HG03196 (cell line): ENCODE data around the gene HOXA5.

Experiments used
- ATAC-seq: cut with Tn5 transposase; IDR thresholded peaks from one replicate; pipeline ENCODE4 v1.9.1; 2021; ENCODE audit not compliant: unreplicated experiment

HOXA5 gene

DNA sequence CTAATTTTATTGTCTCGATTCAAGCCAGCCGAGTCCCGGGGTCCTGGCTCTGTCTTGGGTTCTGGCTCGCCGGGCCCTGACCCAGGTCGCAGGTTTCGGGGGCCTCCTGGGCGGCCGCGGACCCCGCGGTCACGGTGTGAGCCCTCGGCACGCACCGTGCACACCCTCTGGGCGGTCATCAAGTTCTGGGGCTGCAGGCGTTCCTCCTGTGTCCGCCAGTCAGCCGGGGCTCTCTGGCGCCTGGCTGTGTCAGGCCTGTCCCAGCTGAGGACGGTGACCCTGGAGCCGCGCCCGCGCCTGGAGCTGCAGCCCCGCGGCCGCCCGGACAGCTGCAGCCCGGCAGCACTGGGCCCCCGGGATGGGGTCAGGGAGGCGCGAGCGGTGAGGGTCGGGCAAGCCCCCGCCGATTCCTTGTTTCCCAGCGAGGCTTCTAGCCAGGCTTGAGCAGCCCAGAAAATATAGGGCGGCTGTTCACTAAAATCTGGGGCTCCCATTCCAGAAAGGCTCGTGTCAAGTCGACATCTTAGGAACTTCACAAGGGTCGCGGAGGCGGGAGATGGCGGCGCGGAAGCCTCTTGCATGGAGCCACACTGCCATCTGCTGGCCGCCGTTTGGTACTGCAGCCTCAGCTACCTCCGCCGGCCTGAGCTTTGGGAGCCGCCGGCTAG is 17.2 kb upstream of the HOXA5 start:
- no peak for ATAC-seq

- no peak for ATAC-seq
Observed at GRCh38 chr7:27160145-27160545, 16.7 kb upstream of the HOXA5 start.

- ATAC-seq = no peak
Observed at GRCh38 chr7:27159266-27160144, 16.0 kb upstream of the HOXA5 start.

DNA sequence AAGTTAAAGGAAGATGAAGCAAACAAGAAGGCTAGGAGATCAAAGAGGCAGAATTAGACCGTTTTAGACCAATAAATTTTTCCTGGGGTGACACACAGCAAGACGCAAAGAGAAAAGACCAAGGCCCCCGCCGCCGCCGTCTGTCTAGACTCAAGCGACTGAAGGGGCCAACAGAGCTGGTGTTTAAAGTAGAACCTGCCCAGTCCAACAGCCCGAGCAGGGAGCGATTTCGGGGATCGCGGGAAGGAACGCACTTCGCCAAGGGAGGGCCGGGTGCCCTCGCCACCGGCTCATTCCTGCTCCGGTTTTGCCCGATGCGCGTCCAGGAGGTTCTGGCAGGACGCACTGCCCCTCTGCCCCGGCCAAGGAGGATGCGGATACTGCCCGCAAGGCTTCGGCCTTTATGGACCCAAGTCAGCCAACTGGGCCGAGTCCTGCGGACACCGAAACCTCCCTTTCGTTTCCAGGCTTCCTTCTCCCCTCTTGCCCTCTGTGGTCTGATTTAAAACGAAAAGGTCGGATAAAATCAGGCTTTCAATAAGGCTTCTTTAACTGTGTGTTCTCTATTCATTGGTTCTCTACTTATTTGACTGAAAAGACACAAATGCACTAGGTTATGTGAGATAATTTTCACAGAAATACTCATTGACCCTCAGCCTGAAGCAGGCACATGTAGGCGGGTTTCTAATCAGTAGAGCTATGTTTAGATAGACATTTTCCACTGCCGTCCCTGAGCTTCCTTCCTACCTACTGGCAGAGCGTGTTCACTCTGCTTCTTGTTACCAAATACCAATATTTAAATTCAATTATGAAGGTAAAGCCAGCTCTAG is 15.2 kb upstream of the HOXA5 start:
- no peak for ATAC-seq

DNA sequence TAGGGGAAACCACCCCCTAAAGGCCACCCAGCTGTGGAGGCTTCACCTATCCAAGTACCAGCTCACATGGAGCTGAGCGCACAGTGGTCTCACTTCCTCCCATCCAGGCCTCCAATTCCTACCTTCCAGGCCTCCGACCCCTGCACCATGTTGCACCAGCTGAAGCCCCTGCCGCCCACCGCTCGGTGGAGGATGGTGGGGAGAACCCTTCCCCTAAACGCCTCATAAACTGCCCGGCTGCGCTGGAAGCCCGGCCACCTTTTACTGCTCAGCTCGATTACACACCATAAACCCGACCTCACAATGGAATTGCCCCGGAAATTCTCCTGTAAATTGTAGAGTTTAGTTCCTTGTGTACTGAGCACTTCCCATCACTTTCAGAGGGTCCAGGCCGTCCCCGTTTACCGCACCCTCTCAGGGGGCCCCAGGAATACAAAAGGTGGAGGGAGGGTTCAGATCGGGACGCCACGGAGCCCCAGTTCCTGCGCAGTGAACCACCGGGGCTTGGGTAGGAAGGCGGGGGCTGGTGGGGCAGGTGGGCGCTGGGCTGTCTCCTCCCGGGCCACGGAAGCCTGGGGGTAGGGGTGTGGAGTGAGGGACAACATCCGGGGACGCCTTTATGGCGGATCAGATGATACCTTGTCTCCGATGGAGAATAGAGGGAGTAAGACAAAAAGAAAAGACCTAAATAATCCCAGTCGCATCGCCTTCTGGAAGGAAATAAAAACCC is 14.4 kb upstream of the HOXA5 start:
- no peak for ATAC-seq

- no peak for ATAC-seq
Observed at GRCh38 chr7:27156916-27157701, 13.6 kb upstream of the HOXA5 start.

DNA sequence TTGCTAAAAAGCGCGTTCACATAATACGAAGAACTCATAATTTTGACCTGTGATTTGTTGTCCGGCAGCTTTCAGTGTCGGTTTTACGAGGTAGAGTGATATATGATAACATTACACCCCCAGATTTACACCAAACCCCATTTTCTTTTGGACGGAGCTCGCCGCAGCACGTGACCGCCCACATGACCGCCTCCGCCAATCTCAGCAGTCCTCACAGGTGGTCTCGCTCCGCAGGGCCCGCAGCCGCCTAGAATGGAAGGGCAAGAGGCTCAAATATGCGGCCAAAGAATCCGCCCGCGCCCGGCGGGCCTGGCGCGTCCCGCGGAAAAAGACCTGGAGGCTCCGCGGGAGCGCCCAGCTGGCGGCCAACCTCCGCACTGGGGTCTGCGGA is 13.0 kb upstream of the HOXA5 start, which contains the start of gene HOXA7:
TSS of gene HOXA7 (minus strand) at position 168 of the 391 bp plus-strand sequence. CDS start at position 38, 130 bp downstream.
- no peak for ATAC-seq

DNA sequence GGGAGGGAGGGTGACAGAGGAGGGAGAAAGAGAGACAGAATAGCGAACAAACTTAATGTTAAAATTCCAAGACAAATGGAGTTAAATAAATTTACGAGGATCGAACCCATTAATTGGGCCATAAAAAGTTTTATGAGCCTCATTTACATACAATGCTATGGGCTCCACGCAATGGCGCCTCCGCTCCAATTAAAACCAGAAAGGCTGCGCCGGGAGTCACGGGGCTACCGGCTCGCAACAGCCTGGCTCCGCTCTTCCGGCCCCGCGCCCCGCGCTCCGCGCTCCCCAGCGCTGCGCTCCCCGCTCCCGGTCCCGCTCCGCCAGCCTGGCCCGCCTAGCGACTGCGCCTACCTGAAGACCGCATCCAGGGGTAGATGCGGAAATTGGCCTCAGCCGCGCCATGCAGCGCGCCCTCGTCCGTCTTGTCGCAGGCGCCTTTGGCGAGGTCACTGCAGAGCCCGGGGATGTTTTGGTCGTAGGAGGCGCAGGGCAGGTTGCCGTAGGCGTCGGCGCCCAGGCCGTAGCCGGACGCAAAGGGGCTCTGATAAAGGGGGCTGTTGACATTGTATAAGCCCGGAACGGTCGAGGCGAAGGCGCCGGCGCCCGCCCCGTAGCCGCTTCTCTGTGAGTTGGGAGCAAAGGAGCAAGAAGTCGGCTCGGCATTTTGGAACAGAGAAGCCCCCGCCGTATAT is 12.5 kb upstream of the HOXA5 start:
- ATAC-seq = no peak

GRCh38 chr7:27154901-27155815 is 11.7 kb upstream of the HOXA5 start:
- no peak for ATAC-seq

DNA sequence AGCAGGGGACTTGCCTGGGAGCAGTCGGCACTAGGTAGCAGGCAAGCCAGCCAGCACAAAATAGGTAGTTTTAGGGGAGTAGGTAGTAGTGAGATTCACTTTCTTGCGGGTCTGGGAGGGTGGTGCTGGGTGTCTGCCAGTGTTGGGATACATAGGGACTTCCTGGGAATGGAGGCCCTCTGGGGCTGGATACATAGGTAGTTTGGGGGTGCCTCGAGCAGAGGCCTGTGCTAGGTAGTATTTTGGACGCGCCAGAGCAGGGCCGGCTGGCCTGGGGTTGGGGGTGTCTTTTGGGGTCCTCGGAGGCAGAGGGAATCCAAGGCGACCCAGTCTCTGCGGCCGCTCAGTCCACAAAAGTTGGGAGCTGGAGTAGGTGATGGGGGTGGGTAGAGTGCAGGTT is 10.9 kb upstream of the HOXA5 start:
- no peak for ATAC-seq

DNA sequence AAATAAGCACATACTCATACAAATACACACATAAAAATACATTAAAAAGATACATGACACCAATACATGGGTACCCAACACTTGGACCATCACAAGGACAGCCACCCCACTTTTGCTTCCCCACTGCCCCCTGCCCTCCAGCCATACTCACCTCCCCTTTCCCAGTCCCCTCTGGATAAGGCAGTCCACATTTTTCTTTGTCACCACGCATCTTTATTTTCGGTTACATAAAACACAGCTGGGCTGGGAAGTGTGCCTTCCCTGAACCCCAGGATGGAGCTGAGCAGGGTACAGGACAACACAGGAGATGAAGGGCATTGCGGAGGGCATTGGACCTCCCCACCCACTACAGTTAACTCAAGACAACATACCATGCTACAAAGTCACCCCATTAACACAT is 10.0 kb upstream of the HOXA5 start:
- ATAC-seq = no peak

DNA sequence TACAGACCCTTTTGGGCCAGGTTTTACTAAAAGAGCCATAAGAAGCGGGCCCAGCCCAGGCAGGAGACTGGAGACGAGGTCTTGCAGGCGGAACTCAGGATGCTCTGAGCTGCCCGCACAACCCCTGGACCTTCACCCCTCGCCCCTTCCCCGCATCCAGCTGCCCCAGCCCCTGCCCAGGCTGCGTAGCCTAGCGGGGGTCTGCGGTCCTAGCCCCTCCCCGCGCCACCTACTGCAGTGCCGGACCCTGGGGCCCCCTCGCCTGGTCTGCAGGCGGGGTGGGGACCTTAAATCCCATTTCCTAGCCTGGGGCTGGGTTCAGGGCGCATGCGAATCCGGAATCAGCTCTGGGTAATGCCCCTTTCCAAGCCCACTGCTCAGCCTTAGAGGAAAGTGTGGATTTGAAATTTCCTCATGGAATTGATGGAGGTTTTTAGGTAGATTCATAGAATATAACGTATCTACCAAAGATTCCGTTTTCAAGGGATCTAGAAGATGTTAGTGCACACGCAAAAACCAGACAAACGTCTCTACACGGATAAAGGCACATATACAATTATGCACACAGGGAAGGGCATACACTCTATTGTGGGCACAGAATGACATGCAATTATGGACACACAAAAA is 9.4 kb upstream of the HOXA5 start:
- no peak for ATAC-seq

- ATAC-seq = no peak
Observed at GRCh38 chr7:27151931-27152815, 8.7 kb upstream of the HOXA5 start, which contains the start of gene HOXA3. TSS of gene HOXA3 (minus strand) at chr7:27152583. CDS start at chr7:27110640, 41,943 bp downstream.

- no peak for ATAC-seq
Observed at GRCh38 chr7:27151341-27151930, 8.0 kb upstream of the HOXA5 start.

DNA sequence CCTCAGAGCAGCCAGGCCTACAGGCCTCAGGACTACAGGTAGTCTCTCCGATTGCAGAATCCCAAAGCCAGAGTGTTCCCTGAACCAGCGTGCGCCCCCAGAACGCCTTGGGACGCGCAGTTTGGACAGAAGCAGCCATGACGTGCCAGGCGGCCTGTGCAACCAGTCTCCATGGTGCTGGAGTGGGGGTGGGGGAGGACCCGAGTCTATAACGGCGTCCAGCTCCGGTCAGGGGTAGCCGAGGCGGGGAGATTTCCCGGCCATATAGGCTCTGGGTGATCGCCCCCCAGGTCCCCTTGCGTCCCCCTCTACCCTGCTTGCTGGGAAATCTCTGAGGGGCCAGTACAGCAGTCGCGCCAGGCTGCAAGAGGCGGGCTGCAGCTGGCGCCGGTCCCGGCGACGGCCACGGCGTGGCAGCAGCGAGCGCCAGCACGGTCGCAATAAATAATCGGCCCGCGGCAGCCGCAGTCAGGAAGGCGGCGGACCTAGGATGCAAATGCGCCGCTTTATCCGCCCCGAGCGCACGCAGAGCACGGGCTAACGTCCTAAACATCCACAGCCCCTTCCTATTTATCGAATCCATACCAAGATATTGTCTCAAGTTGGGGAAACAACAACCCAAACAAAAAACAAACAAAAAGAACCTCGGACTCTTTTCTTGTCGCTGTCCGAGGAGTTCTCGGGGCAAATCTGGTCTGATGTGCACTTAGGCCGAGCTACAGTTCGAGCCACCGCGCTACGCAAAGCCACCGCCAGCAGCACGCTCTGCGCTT is 7.3 kb upstream of the HOXA5 start:
- ATAC-seq = peak; percentile 54
